HepG2 (cell line): ENCODE measurements around the gene NAV3. TPM values are rescaled to one million over a fixed set of nuclear protein-coding genes. Genes with fewer than 3 reads are reported as not detected.

Experiments
- ATAC-seq: fragments of 200-7000 bp; cut with Tn5 transposase; 3 replicates; pipeline ENCODE4 v1.9.1; 2020; ENCODE audit warnings: mild to moderate bottlenecking, moderate library complexity
- BruUV-seq: library from RNA; stranded (reverse); fragments of 400-500 nt; replicated peaks from 2 replicates; lab custom pipeline; 2021; lab: Mats Ljungman, UMichigan
- CTCF ChIA-PET: fragments of 300-600 bp; formaldehyde crosslinking; extraction: SDS; loops from one replicate; lab custom pipeline; 2021; ENCODE audit warnings: low total read pairs, inconsistent platforms, low intra/inter-chr PET ratio; lab: Yijun Ruan, JAX
- POLR2A ChIA-PET: fragments of 350-600 bp; sonication (Branson Sonifier 250); formaldehyde crosslinking; loops from one replicate; lab custom pipeline; 2020; ENCODE audit warnings: antibody characterized with exemption, inconsistent platforms; lab: Yijun Ruan, JAX
- DNase-seq: peaks from one replicate; pipeline ENCODE4 v3.0.0-alpha.2; 2015; ENCODE audit warnings: low spot score
- FAIRE-seq: peaks from 3 replicates; lab custom pipeline; 2011; peaks lifted over from hg19 to GRCh38; lab: Jason Lieb, UNC
- H2AFZ ChIP-seq: one replicate; pipeline ENCODE4 v1.6.1; 2011; ENCODE audit warnings: low read length, inconsistent platforms
- H3K27ac ChIP-seq: fragments of 300-600 bp; 3 replicates; pipeline ENCODE4 v1.8.0; 2011; ENCODE audit warnings: mixed run types, mild to moderate bottlenecking, mixed read lengths, low read length, inconsistent platforms; ENCODE audit not compliant: insufficient read depth; ENCODE audit errors: extremely low read length
- H3K27me3 ChIP-seq, 2 experiments: fragments of 200-600 bp in 1 of 2; 2 replicates in 1 of 2; 3 replicates in 1 of 2; pipeline versions ENCODE4 v1.6.0 to v1.8.0; 2011; ENCODE audit warnings: low read length in 2 of 2, mild to moderate bottlenecking in 2 of 2, moderate library complexity in 2 of 2, inconsistent platforms in 1 of 2; ENCODE audit not compliant: insufficient read depth in 2 of 2, control insufficient read depth in 1 of 2
- H3K36me3 ChIP-seq, 2 experiments: fragments of 200-600 bp in 1 of 2; replicated peaks in 1 of 2; 2 replicates in 1 of 2; 3 replicates in 1 of 2; pipeline versions ENCODE4 v1.5.1 to v1.8.0; 2011; ENCODE audit warnings: low read length in 2 of 2, inconsistent platforms in 1 of 2; ENCODE audit not compliant: insufficient read depth in 2 of 2, control insufficient read depth in 1 of 2
- H3K4me1 ChIP-seq: 2 replicates; pipeline ENCODE4 v1.5.1; 2012; ENCODE audit warnings: low read length, inconsistent platforms; ENCODE audit not compliant: insufficient read depth
- H3K4me2 ChIP-seq: 2 replicates; pipeline ENCODE4 v1.6.0; 2011; ENCODE audit warnings: low read depth, low read length, inconsistent platforms
- H3K4me3 ChIP-seq, 3 experiments: fragments of 200-600 bp in 1 of 3; sonication (generic), shearing (Covaris generic) in 1 of 3; replicated peaks in 1 of 3; 2 replicates each; pipeline ENCODE4 v1.5.1; 2011 to 2016; ENCODE audit warnings: low read length in 3 of 3, inconsistent platforms in 2 of 3, low read depth in 2 of 3, mild to moderate bottlenecking in 2 of 3, control low read depth in 1 of 3, mixed read lengths in 1 of 3; ENCODE audit not compliant: insufficient read depth in 1 of 3
- H3K79me2 ChIP-seq: one replicate; pipeline ENCODE4 v1.6.1; 2011; ENCODE audit warnings: low read length, inconsistent platforms; ENCODE audit not compliant: insufficient read depth
- H3K9ac ChIP-seq: 2 replicates; pipeline ENCODE4 v1.6.0; 2011; ENCODE audit warnings: mild to moderate bottlenecking, low read depth, low read length, inconsistent platforms; ENCODE audit not compliant: insufficient read depth
- H3K9me3 ChIP-seq: 2 replicates; pipeline ENCODE4 v1.5.1; 2012; ENCODE audit warnings: mild to moderate bottlenecking, low read length
- H4K20me1 ChIP-seq: 2 replicates; pipeline ENCODE4 v1.6.0; 2011; ENCODE audit warnings: inconsistent platforms, mild to moderate bottlenecking, low read length, moderate library complexity; ENCODE audit not compliant: insufficient read depth
- FOXA3 ChIP-seq: IDR thresholded peaks from 2 replicates; pipeline ENCODE4 v1.6.1; 2016; ENCODE audit warnings: missing genetic modification reagents, missing compliant biosample characterization
- HNF4G ChIP-seq, 2 experiments: sonication (generic) in 1 of 2; formaldehyde crosslinking in 1 of 2; IDR thresholded peaks; 2 replicates each; pipeline versions ENCODE4 v1.4.0 to v1.6.1; 2011 to 2020; ENCODE audit warnings: borderline replicate concordance in 2 of 2, low read depth in 2 of 2, mild to moderate bottlenecking in 2 of 2, low read length in 1 of 2, missing genetic modification reagents in 1 of 2, moderate library complexity in 1 of 2
- KLF15 ChIP-seq: sonication (generic); formaldehyde crosslinking; IDR thresholded peaks from 2 replicates; pipeline ENCODE4 v1.8.1; 2023; ENCODE audit warnings: borderline replicate concordance, mild to moderate bottlenecking, inconsistent platforms, missing genetic modification reagents, mixed read lengths
- NKX3-1 ChIP-seq: sonication (generic); formaldehyde crosslinking; IDR thresholded peaks from 2 replicates; pipeline ENCODE4 v1.5.0; 2020; ENCODE audit warnings: missing genetic modification reagents
- SMARCC2 ChIP-seq: fragments of 450-650 bp; IDR thresholded peaks from 2 replicates; pipeline ENCODE4 v1.6.1; 2017; ENCODE audit warnings: antibody characterized with exemption, mild to moderate bottlenecking
- SRSF1 ChIP-seq: fragments of 200-400 bp; formaldehyde crosslinking; optimal IDR thresholded peaks from 2 replicates; pipeline ENCODE3; 2017; ENCODE audit warnings: mild to moderate bottlenecking, low read depth, low read length, moderate library complexity
- TBP ChIP-seq: sonication (generic); formaldehyde crosslinking; IDR thresholded peaks from 2 replicates; pipeline ENCODE4 v1.5.0; 2020; ENCODE audit warnings: missing genetic modification reagents
- TBX3 ChIP-seq: fragments of 450-650 bp; IDR thresholded peaks from 2 replicates; pipeline ENCODE4 v1.6.1; 2017; ENCODE audit warnings: antibody characterized with exemption, mild to moderate bottlenecking, inconsistent platforms, borderline replicate concordance
- ZFP62 ChIP-seq: sonication (generic); formaldehyde crosslinking; IDR thresholded peaks from 2 replicates; pipeline ENCODE4 v1.4.0; 2020; ENCODE audit warnings: missing genetic modification reagents
- ZKSCAN8 ChIP-seq: IDR thresholded peaks from 2 replicates; pipeline ENCODE4 v1.6.1; 2016; ENCODE audit warnings: borderline replicate concordance, missing genetic modification reagents, missing compliant biosample characterization
- ZNF292 ChIP-seq: sonication (generic); formaldehyde crosslinking; IDR thresholded peaks from 2 replicates; pipeline ENCODE4 v1.8.1; 2022; ENCODE audit warnings: mild to moderate bottlenecking, low read depth, missing genetic modification reagents, borderline replicate concordance
- ZNF34 ChIP-seq: sonication (generic); formaldehyde crosslinking; IDR thresholded peaks from 2 replicates; pipeline ENCODE4 v1.4.0; 2020; ENCODE audit warnings: mild to moderate bottlenecking, missing genetic modification reagents, borderline replicate concordance
- ZNF557 ChIP-seq: sonication (generic); formaldehyde crosslinking; IDR thresholded peaks from 2 replicates; pipeline ENCODE4 v1.4.0; 2020; ENCODE audit warnings: missing genetic modification reagents
- ZNF577 ChIP-seq: sonication (generic); formaldehyde crosslinking; IDR thresholded peaks from 2 replicates; pipeline ENCODE4 v1.4.0; 2020; ENCODE audit warnings: mild to moderate bottlenecking, low read depth, missing genetic modification reagents, borderline replicate concordance
- ZNF616 ChIP-seq: sonication (generic); formaldehyde crosslinking; IDR thresholded peaks from 2 replicates; pipeline ENCODE4 v1.5.0; 2020; ENCODE audit warnings: low read depth, mild to moderate bottlenecking, missing genetic modification reagents
- WGBS: methylation state at CpG from one replicate; pipeline ENCODE4 v1.1.6; 2017; ENCODE audit warnings: low lambda C conversion rate; 5-methylcytosine and 5-hydroxymethylcytosine counted together
- in situ Hi-C: cut with HindIII; loops from 2 replicates; pipeline ENCODE4 v1.10.0; 2017; ENCODE audit warnings: low pct_unique_long_range_greater_than_20kb; ENCODE audit not compliant: extremely low pct_ligation_motif_present
- intact Hi-C: fragments of 100-400 bp; cut with micrococcal nuclease; formaldehyde crosslinking; loops from one replicate; pipeline ENCODE4 v1.10.0; 2022; ENCODE audit not compliant: unreplicated experiment
- polyA plus RNA-seq, 8 experiments: library from polyadenylated mRNA; depleted of rRNA in 3 of 8; stranded (reverse) in 7 of 8; unstranded in 1 of 8; fragments of >200 nt; fragmentation: Illumina TruSeq in 4 of 8; extraction: Trizol in 4 of 8; gene quantifications; 2 replicates each; pipeline versions ENCODE4 v1.2.1 to v1.2.3, GENCODE V29; 2011 to 2016; ENCODE audit warnings: low read depth in 4 of 8, missing spikeins in 1 of 8, mixed read lengths in 1 of 8; ENCODE audit not compliant: insufficient read depth in 1 of 8
- total RNA-seq, 5 experiments: library from RNA; depleted of rRNA; stranded (reverse); fragments of >200 nt; fragmentation: Illumina TruSeq; extraction: Trizol; gene quantifications; 2 replicates each; pipeline ENCODE4 v1.2.3, GENCODE V29; 2016; ENCODE audit warnings: low read depth in 1 of 5
- TF ChIP-seq, protein P1 (sequence below): sonication (generic); formaldehyde crosslinking; IDR thresholded peaks from 2 replicates; pipeline ENCODE4 v1.8.1; 2023; ENCODE audit warnings: mild to moderate bottlenecking, missing genetic modification reagents
- TF ChIP-seq, protein P2 (sequence below): sonication (generic); formaldehyde crosslinking; IDR thresholded peaks from 2 replicates; pipeline ENCODE4 v1.5.1; 2020; ENCODE audit warnings: missing genetic modification reagents, mild to moderate bottlenecking, borderline replicate concordance

The NAV3 gene
- total and polyA plus RNA-seq, 2 of the 13 experiments (the other 11 are each of a cell fraction or from before 2014, with no cell fraction given), result 0.01 to 0.18 TPM

- H3K36me3 ChIP-seq, result no peaks in the 10 kb centered on the region
- H2AFZ ChIP-seq, result no peak overlapping the region
- ChIA-PET POLR2A (no interaction called here), CTCF (no interaction called here)
- FAIRE-seq, result no peak
- 3% methylated on average over 1 of the region's 1 CpG for WGBS
- no peak overlapping the region for H3K4me3 ChIP-seq
- no peaks in the 10 kb centered on the region for H3K4me1 ChIP-seq
- no peaks in the 10 kb centered on the region for H3K9me3 ChIP-seq
- H3K79me2 ChIP-seq, result no peaks in the 10 kb centered on the region
- no peak overlapping the region for H3K9ac ChIP-seq
- TF ChIP-seq KLF15 (CRISPR knock-in tag) (no peak), TBP (no peak), ZNF557 (CRISPR knock-in tag) (no peak), ZNF34 (CRISPR knock-in tag) (no peak), ZFP62 (CRISPR knock-in tag) (no peak), FOXA3 (no peak), ZKSCAN8 (no peak), HNF4G (IDR thresholded peaks at IDR 0.05; ENCODE audit: borderline replicate concordance, low read depth, low read length) (no peak), HNF4G (CRISPR knock-in tag; IDR thresholded peaks at IDR 0.05; ENCODE audit: borderline replicate concordance, low read depth) (no peak), NKX3-1 (CRISPR knock-in tag) (no peak), ZNF577 (CRISPR knock-in tag) (no peak), ZNF616 (CRISPR knock-in tag) (no peak), TBX3 (no peak), ZNF292 (CRISPR knock-in tag) (no peak), SMARCC2 (no peak), SRSF1 (no peak)
- TF ChIP-seq, protein P1, sequence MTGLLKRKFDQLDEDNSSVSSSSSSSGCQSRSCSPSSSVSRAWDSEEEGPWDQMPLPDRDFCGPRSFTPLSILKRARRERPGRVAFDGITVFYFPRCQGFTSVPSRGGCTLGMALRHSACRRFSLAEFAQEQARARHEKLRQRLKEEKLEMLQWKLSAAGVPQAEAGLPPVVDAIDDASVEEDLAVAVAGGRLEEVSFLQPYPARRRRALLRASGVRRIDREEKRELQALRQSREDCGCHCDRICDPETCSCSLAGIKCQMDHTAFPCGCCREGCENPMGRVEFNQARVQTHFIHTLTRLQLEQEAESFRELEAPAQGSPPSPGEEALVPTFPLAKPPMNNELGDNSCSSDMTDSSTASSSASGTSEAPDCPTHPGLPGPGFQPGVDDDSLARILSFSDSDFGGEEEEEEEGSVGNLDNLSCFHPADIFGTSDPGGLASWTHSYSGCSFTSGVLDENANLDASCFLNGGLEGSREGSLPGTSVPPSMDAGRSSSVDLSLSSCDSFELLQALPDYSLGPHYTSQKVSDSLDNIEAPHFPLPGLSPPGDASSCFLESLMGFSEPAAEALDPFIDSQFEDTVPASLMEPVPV, result no peak
- TF ChIP-seq, protein P2, sequence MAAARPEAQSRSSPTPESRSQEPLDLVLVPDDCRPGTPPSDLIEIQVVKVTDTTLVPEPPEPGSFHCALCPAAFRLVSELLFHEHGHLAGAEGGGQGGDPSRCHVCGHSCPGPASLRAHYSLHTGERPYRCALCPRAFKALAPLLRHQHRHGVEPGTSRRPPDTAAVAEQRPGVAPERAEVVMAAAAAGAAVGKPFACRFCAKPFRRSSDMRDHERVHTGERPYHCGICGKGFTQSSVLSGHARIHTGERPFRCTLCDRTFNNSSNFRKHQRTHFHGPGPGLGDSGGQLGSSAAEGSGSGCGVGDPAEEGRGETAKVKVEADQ (CRISPR knock-in tag), result no peak
- H3K27me3 ChIP-seq, result no peaks in the 10 kb centered on the region
- DNase-seq, result no peak
- H4K20me1 ChIP-seq, result no peaks in the 10 kb centered on the region
- in situ Hi-C loops, result no loop called here
- no peak for ATAC-seq
- intact Hi-C loops, result no loop called here
- BruUV-seq, result no TSS peak
- no peak overlapping the region for H3K4me2 ChIP-seq
- no peak overlapping the region for H3K27ac ChIP-seq
These were observed 369.2 kb downstream of the NAV3 start for GRCh38 chr12:78199926-78200325.
